GM21737 (cell line): ENCODE measurements around the gene RPS8.
"Not testable (repeated sequence)": the region's sequence is repeated elsewhere in the genome, so short reads cannot be mapped to it uniquely, and the experiment has no call there.

Experiments used
- ATAC-seq: cut with Tn5 transposase; IDR thresholded peaks from one replicate; pipeline ENCODE4 v1.9.1; 2021; ENCODE audit warnings: mild to moderate bottlenecking, moderate library complexity; ENCODE audit not compliant: unreplicated experiment

The RPS8 gene

DNA sequence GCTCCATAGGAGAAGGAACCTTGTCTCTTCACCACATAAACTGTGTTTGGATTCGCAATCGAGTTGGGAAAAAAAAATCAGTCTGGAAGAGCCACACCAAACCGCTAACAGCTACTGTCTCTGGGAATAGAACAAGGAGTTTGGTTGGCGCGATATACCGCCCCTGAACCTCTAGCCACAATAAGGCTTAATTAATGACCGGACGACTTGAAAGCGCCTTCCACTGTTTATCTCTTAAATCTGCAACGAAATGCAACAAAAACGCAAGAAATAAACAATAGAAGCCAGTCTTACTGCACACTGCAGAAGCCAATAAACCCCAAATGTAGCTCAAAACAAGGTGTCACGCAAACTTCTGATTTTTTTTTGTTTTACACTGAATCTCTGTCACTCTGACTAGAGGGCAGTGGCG lies 43.9 kb downstream of the RPS8 start:
- no peak for ATAC-seq

DNA sequence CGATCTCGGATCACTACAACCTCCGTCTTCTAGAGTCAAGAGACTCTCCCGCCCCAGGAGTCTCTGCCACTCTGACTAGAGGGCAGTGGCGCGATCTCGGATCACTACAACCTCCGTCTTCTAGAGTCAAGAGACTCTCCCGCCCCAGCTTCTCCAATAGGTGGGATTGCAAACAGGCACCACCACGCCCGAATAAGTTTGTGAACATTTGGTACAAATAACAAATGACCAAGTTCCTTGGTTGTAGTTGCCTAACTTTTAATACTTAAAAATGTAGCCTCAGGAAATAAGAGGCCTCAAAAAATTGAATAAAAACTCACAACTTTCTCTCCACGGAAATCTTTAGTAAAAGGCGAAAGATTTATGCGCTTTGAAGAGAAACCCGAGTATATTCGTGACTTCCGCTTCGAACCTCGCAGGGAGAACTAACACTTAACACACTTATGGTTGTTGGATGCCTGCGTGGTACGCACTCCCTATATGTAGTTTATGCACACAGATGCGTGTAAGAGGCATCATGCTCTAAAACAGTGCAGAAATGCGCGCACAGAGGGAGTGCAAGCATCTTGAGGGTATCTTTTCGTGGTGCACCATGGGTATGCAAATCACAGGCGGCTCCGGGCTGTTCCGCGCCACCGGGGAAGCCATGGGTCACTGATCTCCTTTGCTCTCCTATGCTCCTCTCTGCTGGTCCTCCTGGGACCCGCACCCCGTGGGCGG lies 44.4 kb downstream of the RPS8 start:
- ATAC-seq: peak; percentile 72

DNA sequence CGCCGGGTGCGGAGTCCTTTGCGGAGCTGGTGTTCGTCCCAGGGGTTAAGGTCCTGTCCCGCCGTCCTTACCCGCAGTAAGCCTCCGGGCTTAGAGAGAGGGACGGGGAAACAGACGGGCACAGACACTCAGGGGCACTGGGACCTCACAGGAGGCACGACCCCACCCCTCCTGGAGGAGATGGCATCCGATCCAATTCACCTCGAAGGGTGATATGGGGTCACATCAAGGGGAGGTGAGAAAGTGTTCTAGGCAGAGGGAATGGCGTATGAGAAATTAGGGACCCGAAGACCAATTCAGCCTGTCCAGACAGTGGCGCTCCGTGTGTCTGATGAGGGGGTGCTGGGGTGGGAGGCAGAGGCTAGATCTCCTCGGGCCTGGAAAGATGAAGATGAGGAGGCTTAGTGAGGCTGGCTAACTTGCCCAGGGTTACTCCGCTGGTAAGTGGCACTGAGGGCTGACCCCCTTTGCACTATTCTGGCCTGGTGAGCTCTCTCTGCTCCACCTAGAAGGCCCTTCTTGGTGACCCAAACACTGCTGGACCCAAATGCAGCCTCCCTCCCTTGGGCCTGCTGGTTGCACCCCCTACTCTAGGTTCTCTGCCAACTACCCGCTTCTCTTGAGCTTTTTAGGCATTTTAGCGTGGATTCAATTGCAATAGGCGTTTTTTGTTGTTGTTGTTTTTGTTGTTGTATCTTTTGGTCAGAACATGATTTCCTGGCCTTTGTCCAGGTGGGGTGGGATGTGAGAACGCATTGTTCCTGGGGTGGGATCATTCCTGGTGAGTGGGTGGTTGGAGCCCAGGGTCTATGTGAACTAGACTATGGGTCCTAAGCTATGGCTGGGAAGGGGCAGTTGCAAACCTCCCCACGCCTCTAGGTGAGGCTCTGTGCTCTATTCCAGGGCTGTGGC lies 45.2 kb downstream of the RPS8 start:
- ATAC-seq: no peak

GRCh38 chr1:44821240-44821715 lies 45.9 kb downstream of the RPS8 start:
- ATAC-seq: no peak

DNA sequence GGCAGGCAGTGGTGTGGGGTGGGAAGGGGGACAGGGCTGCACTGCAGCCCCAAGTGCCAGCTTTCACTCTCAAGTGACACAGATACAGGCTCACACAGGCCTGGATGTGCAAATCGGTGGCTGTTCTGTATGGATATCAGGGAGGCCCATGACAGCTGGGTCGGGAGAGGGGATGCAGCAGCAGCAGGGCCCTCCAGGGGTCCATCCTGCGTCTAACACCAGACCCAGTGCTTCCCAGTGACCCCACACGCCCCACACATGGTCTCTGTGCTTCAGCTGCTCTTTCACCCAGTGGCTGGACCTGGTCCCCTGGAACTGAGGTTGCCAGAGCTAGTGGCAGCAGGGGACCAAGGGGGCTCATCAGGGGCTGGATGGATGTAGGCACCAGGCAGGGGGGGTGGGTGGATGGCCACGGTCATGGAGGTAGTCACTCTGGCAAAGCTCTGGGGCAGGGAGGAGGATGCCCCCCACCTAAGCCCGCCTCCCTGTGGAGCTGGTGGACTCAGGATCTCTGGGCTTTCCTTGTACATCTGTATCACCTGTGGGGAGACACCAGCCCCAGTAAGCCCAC lies 46.9 kb downstream of the RPS8 start:
- ATAC-seq: no peak

DNA sequence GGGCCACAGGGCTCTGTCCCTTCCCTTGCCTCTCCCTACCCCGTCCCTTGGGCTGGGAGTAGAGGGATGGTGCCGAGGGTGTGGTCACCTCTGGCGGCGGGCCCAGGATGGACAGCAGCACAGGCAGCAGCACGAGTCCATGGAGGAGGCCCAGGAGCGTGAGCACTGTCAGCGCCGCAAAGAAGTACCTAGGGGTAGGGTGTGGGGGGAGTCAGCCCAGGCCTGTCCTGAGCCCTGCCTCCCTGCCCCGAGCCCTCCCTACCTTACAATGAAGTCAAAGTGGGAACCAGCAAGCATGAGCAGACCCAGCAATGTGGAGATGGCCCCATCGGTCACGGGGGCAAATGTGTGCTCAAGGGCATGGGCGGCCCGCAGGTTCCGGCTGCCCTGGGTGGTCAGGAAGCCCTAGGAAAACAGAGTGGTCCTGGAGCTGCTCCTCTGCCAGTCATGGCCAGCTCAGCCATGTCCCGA lies 47.7 kb downstream of the RPS8 start:
- ATAC-seq: no peak

- not testable (repeated sequence) for ATAC-seq
These were observed 49.1 kb downstream of the RPS8 start for GRCh38 chr1:44824392-44824791.

GRCh38 chr1:44826375-44827196 lies 51.2 kb downstream of the RPS8 start:
- no peak for ATAC-seq

- no peak for ATAC-seq
These were observed 52.1 kb downstream of the RPS8 start for GRCh38 chr1:44827197-44828002.

DNA sequence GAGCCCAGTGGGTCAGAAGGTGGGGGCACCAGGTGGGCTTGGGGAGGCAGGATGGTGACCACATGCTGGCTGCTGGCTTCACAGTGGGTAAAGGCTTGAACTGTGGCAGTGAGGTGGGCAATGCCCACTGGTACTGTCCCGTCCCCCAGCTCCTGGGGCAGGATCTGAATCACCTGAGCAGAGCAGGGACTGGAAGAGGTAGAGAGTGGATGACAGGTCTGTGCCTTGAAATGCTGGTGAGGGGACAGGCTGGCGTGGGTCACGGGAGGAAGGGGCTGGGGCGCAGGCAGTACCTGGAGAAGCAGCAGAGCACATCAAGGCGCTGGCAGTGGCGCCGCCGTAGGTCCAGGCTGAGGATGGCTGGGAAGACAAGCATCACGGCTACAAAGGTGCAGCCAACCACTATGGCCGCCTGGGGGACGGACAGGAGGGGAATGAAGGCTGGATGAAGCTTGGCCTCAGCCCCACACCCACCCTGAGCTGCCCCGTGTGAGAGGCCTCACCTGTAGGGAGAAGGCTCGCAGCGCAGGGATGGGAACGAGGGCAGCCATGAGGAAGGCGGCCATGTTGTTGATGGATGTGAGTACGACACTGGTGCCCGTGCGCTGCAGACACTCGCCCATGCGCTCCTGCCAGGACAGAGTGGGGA lies 52.8 kb downstream of the RPS8 start:
- no peak for ATAC-seq
